Measurements from ENCODE around the gene TTC39A.

GRCh38 chr1:51266791-51267190, 63.6 kb downstream of the TTC39A start:
- TF ChIP-seq YY1 (IDR thresholded peaks at IDR 0.05; ENCODE audit: insufficient read depth, insufficient read length) (no peak), ZNF274 (IDR thresholded peaks at IDR 0.05; ENCODE audit: low read depth, low read length) (no peak), SUZ12 (IDR thresholded peaks at IDR 0.05; ENCODE audit: extremely low read depth, insufficient read depth, insufficient read length) (no peak)

Data from NT2/D1 (cell line).